Inflammatory macrophage (primary cell): ENCODE measurements around the gene RAB26.
A peak's percentile ranks its signal among the peaks of the same experiment; 100 is the strongest.

Experiments
- DNase-seq, 2 donors: peaks; one replicate each; pipeline ENCODE4 v3.0.0-alpha.2; 2020 to 2022

Gene RAB26

DNA sequence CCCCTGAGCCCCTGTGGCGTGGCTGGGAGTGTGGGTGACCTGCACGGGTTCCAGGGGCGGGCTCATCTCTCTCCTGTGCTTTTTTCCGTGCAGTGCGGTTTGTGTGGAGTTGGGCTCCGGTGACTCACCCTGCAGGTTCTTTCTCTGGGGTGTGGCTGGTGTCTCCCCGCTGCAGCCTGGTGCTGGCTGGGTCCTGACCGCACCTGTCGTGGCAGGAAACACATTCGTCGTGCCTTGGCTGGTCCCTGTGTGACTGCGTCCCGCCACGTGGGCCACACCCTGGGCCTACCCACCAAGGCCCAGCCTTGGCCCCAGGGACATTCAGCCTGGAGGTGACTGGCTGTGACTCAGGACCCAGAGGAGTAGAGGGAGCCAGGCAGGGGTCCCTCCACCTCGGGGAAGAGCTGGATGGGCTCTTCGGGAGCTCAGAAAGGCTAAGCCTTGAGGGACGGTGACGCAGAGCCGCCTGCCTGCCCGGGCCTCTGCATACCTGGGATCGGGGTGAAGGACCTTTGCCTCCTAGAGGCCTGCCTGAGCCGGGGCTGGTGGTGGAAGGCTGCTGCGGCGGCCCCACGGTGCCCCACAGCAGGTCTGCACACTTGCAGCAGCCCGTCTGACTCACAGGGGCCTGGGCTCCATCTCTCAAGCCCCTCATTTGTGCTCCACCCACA is 14.9 kb downstream of the RAB26 start:
- no peak for DNase-seq

DNA sequence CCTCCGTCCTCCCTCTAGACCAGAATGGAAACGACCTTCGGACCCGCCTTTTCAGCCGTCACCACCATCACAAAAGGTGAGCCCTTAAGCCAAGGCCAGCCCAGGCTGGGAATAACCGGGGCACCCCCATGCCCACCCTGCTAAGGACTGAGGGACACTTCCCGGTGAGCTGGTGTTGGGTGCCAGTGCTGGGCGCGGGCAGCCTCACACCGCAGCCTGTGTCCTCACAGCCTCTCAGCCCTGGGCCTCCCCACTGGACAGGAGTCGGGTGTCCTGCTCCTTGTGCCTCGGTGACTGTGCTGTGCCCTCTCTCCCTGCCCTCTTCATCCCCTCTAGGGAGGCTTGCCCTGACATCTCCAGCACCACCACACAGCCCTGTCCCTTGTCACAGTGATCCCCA is 17.4 kb downstream of the RAB26 start:
- DNase-seq, result no peak

- no peak for DNase-seq
These were observed 18.0 kb downstream of the RAB26 start for GRCh38 chr16:2166263-2167067.

DNA sequence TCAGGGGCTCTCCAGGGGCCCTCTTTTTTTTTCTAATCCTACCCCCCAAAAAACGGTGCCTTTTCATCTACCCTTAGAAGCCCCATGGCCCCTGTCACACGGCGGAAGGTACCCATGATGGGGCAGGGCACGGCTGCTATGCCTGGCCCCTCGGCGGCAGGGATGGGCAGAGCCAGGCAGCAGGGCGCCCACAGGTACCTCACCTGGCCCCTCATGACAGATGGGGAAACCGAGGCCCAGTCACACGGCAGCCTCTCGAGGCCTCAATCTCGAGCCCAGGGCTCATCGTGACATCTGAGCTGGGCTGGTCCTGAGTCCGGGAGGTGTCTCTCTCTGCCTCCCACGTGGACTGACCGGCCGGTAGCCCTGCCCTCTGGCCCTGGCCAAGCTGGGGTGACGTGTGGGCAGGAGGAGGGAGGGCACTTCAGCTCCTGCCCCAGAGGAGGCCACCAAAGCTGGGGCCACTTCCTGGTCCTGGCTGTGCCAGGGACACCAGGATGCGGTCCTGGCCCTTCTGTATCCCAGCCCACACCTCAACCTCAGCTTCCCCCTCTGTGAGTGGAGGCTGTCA is 18.7 kb downstream of the RAB26 start:
- DNase-seq, result no peak

DNA sequence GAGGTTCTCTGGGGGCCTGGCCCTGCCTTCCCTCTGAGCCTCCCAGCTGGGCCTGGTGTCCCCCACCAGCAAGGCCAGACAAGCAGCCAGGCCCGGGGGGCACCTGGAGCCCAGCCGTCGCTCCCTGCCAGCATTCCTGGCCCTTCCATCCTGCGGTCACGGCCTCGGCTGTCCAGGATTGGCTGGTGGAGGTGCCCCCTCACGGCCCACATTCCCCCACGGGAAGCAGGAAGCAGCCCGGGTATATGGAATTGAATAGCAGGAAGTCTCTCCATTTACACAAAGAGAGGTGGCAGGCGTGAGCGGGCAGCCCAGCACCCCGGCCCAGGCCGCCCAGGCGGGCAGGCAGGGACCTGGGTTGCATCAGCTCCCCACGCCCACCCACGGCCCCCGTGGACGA is 21.7 kb downstream of the RAB26 start:
- no peak for DNase-seq

GRCh38 chr16:2170587-2171435 is 22.4 kb downstream of the RAB26 start:
- DNase-seq, result no peak

DNA sequence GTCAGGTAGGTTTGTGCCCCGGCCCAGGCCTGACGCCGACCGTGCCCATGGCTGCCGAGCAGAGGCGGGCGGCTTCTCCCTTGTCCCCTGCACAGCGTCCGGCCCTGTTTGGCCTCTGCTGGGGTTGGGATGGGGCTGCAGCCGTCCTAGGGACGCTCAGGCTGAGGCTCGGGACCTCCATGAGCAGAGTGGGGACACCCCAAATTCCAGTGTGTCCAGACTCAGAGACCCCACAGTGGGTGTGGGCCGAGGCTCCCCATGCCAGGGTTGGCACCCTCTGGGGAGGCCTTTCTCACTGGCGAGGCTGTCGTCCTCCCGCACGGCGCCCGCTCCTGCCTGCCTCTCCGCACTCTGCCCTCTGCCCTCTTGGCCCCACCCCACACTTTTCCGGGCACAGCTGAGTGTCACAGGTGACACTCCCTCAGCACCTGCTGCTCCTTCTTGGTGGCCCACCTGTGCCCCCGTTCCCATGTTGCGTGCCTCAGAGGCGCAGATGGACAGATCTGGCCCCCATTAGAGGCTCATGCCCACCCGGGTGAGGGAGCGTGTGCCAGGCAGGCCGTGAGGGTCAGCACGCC is 23.3 kb downstream of the RAB26 start:
- DNase-seq, result no peak

- no peak for DNase-seq
These were observed 24.4 kb downstream of the RAB26 start for GRCh38 chr16:2172688-2173335.

DNA sequence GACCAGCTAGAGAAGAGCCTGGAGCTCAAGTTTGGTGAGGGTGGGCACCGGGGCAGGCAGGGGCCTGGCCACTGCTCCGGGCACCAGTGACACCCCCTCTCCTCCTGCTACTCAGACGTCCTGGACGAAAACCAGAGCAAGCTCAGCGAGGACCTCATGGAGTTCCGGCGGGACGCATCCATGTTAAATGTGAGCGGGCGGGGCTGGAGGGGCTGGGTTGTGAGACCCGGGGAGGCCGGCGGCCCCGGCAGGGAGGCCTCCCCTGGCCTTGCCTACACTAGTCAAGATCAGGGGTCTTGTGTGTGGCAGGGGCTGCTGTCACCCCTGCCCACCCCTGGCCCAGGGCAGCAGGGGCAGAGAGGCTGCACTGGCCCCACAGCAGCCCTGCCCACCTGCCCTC is 24.9 kb downstream of the RAB26 start:
- no peak for DNase-seq

DNA sequence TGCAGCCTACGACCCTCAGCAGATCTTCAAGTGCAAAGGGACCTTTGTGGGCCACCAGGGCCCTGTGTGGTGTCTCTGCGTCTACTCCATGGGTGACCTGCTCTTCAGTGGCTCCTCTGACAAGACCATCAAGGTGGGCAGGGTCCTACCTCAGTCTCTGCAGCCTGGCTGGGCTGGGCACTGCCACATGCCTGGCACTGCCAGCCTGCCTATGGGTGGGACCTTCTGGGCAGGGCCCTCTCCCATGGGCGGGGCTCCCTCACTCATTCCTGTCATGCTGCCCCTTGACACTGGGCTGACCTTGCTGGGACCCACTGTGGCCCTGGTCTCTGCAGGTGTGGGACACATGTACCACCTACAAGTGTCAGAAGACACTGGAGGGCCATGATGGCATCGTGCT is 25.5 kb downstream of the RAB26 start:
- DNase-seq, result no peak

GRCh38 chr16:2174396-2175131 is 26.1 kb downstream of the RAB26 start:
- no peak for DNase-seq

DNA sequence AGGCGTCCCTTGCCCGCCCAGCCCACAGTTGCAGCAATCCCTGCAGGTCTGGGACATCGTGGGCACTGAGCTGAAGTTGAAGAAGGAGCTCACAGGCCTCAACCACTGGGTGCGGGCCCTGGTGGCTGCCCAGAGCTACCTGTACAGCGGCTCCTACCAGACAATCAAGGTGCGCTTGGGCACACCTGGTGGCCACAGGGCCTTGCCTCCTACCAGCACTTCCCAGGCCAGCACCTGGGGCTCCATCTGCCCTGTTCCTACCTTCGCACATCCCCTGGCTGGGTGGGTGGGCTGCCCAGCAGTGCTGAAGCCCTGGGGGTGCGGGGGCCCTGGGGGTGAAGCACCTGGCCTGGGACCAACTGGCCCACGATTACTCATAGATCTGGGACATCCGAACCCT is 27.0 kb downstream of the RAB26 start:
- DNase-seq, result no peak

- no peak for DNase-seq
These were observed 27.6 kb downstream of the RAB26 start for GRCh38 chr16:2176047-2176446.

- no peak for DNase-seq
These were observed 28.7 kb downstream of the RAB26 start for GRCh38 chr16:2177101-2177500.

DNA sequence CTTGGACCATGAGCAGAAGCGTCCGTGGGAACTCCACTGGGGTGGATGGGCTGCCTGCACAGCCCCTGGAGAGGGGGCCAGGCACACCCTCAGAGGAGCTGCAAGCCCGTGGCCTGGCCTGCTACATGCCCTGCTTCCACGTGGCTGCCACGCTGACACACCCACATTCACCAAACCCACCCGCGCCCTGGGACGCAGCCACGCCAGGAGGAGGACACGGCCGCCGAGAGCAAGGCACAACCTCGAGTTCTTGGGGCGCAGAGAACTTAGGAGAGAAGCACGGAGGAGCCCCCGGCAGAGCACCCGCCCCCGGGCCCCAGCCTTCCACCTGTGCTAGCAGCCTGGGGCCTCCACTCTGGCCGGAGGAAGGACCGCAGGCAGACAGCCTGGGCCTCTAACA is 29.1 kb downstream of the RAB26 start:
- DNase-seq, result no peak

GRCh38 chr16:2178321-2179106 is 30.1 kb downstream of the RAB26 start:
- DNase-seq, result peak in 1 of 2 donors; percentile 23

DNA sequence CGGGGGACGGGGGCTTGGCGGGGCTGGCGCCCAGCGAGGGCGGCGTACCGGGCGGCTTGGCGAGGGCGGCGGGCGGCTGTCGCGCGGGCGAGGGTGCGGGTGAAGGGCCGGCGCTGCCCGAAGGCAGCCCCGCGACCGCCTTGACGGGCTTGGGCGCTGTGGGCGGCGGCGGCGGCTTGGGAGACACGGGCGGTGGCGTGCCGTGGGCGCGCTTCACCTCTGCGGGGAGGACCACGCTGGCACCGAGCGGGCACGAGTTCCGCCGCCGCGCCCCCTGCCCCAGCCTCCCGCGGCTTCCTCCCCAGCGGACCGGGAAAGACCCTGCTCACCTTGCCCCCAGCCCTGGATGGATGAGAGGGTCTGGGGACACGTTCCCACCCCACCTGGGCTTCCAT is 30.7 kb downstream of the RAB26 start:
- DNase-seq, result no peak

DNA sequence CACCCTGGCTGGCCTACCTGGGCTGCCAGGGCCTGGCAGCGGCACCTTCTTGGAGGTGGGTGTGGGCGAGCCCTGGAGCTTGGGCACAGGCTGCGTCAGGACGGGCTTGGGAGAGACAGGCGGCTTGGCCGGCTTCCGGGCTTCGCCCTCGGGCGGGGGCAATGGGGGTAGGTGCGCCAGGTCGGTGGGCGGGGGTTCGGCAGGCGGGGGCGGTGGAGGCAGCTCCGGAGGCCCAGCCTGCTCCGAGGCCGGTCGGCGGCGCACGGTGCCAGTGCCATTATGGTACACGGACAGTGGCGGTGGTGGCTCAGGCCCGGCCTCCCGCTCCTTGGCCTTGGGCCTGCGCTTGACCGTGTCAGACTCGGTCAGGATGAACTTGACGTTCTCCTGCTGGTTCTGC is 31.2 kb downstream of the RAB26 start:
- DNase-seq, result no peak

GRCh38 chr16:2180461-2180860 is 32.0 kb downstream of the RAB26 start:
- no peak for DNase-seq
